Measurements from ENCODE around the gene IQGAP2.

GRCh38 chr5:76367623-76368371 is 35.3 kb upstream of the IQGAP2 start:
- no peak for TF ChIP-seq CTCF (IDR thresholded peaks at IDR 0.05)
- TF ChIP-seq EZH2 (IDR thresholded peaks at IDR 0.05; ENCODE audit: borderline replicate concordance, insufficient read depth, low read depth, low read length, poor library complexity, severe bottlenecking): no peak
